GM21526 (cell line): ENCODE data around the gene PIGH.
A peak's percentile ranks its signal among the peaks of the same experiment; 100 is the strongest.
"Not testable (repeated sequence)": the region's sequence is repeated elsewhere in the genome, so short reads cannot be mapped to it uniquely, and the experiment has no call there.

Experiments
- ATAC-seq: cut with Tn5 transposase; IDR thresholded peaks from one replicate; pipeline ENCODE4 v1.9.1; 2021; ENCODE audit warnings: moderate library complexity; ENCODE audit not compliant: unreplicated experiment, low FRiP score

PIGH gene

GRCh38 chr14:67610491-67610890 lies 10.4 kb upstream of the PIGH start:
- ATAC-seq, result no peak

- ATAC-seq, result no peak
Measured at GRCh38 chr14:67609642-67610310, 9.7 kb upstream of the PIGH start.

- ATAC-seq, result no peak
Measured at GRCh38 chr14:67607646-67608045, 7.6 kb upstream of the PIGH start.

DNA sequence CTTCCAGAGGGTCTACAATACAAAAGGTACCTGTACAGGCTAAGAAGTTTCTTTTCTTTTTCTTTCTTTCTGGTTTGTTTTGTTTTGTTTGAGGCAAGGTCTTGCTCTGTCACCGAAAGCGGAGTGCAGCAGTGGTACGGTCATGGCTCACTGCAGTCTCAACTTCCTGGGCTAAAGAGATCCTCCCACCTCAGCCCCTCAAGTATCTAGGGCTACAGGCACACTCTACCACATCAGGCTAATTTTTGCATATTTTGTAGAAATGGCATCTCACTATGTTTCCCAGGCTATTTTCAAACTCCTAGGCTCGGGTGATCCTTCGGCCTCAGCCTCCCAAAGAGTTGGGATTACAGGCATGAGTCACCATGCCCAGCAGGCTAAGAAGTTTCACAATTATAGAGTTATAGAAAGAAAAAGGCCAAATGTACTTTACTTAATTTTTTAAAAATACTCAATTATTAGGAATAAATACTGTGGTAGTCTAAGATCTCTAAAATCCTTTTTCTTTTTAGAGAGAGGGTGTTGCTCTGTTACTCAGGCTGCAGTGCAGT lies 3.0 kb upstream of the PIGH start:
- ATAC-seq, result peak; percentile 60

DNA sequence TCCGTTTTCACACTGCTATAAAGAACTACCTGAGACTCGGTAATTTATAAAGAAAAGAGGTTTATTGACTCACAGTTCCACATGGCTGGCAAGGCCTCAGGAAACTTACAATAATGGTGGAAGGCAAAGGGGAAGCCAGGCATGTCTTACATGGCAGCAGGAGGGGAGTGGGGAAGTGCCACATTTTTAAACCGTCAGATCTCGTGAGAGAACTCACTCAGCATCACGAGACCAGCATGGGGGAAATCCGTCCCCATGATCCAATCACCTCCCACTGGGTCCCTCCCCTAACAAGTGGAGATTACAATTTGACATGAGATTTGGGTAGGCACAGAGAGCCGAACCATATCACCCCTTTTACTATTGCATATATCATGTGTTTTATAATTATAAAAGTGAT lies 2.0 kb upstream of the PIGH start:
- no peak for ATAC-seq

DNA sequence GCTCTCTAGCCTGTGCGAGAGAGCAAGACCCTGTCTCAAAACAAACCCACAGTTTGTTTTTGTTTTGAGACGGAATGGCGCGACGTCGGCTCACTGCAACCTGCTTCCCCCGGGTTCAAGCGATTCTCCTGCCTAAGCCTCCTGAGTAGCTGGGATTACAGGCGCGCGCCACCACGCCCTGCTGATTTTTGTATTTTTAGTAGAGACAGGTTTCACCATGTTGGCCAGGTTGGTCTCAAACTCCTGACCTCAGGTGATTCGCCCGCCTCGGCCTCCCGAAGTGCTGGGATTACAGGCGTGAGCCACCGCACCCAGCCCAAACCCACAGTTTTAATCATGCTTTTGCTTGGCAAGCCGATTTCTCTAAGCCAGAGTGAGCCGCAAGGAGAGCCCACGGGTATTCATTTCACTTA lies 500 bp upstream of the PIGH start:
- ATAC-seq, result not testable (repeated sequence)

- ATAC-seq, result no peak
Measured at GRCh38 chr14:67595392-67595791, 4.7 kb downstream of the PIGH start.

- ATAC-seq, result not testable (repeated sequence)
Measured at GRCh38 chr14:67593650-67594049, 6.4 kb downstream of the PIGH start.

DNA sequence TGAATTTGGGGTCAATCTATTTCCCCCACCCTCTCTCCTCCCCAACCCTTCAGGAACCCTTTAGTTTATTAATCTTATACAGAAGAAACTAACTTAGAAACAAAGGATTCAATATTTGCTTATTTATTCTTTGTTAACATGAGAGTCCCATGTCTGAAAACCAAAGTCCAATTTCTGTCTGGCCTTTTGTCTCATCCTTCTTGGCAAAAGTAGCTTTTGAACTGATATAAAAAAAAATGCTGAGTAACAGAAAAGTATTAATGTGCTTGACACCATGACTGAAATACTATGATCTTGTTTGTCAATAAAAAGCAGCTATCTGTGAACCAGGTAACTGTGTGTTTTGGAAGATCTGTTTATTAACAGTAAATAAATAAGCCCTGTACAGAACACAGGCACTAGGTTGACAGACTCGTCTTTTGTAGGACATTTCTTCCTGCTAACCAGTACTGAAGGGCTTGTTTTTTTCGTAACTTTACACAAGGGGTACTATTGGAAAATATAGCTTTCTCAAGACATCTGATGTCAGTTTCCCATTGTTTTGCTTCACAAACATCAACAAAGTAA lies 10.8 kb downstream of the PIGH start:
- no peak for ATAC-seq

DNA sequence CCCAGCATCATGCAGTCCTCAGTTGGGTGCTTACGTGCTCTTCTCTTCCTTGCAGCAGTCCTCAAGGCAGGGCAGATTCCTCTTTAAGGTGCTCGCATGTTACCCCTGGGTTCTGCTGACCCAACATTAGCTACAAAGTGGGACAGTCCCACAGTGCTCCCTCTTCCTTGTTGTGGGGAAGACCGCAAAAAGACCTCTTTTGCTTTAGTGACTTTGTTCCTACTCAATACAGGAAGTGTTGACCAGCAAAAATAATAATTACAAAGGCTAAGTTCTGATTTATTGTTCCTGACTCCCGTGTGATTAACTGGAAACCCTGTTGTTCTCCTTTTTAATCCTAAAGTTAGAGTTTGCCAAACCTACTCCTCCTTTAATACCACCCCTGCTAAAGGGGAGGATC lies 13.7 kb downstream of the PIGH start:
- no peak for ATAC-seq

DNA sequence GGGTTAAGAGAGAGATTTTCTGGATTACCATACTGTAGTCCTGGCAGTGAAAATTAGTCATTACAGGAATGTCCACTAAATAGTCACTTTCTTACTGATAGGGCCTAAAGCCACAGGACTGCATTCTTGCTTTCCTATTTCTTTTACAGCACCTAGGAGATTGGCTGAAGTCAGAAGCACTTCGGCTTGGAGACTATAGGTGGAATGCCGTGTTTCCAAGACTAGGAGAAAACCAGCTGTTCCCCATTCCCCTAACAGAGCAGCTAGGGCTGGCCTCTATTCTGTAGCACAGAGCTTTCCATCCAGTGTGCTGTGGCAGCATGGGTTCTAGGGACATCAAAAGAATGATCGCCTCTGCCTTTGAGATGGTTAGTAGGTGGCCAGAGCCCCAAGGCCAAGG lies 15.1 kb downstream of the PIGH start:
- ATAC-seq, result no peak

DNA sequence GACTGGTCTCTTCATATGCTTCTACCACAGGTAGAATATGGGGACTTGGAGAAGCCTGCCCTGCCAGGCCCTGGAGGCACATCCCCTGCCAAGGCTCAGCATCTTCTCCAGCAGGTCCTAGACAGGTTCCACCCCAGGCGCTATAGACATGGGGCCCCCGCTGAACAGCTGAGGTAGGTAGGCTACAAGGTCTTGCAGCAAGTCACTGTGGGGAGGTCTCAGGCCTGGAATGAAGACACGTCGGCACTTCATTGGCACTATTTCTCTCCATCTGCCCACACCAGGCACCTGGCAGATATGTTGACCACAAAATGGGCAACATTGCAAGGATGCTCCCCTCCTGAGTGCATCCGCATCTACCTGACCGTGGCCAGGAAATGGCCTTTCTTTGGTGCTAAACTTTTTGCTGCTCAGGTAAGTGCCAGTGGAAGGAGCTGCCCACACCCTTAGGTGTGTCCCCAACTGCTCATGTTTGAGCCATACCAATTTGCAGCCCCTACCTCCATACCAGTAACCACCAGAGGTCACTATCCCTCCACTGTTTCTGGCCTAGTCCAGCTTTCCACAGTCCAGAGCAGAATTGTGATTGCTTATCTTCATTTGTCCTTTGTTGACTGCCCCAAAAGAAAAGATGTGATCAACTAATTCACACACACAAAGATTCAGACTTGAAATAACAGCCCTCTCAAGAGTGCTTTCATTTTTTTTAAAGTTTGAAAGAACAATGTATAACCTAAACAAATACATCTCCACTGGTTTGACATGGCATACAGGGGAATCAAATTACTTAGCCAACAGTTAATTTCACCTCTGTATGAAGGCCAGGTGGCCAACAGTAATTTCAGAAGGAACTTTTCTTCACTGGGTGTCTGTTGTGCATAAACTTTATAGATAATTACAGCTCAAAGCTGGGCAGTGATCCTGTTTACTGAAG lies 16.1 kb downstream of the PIGH start:
- ATAC-seq, result no peak

- ATAC-seq, result no peak
Measured at GRCh38 chr14:67582061-67582460, 18.0 kb downstream of the PIGH start.

GRCh38 chr14:67581643-67582042 lies 18.4 kb downstream of the PIGH start:
- ATAC-seq, result no peak

- no peak for ATAC-seq
Measured at GRCh38 chr14:67580336-67581171, 19.5 kb downstream of the PIGH start.

GRCh38 chr14:67579636-67580035 lies 20.4 kb downstream of the PIGH start:
- ATAC-seq, result no peak

GRCh38 chr14:67579040-67579439 lies 21.0 kb downstream of the PIGH start:
- ATAC-seq, result no peak

DNA sequence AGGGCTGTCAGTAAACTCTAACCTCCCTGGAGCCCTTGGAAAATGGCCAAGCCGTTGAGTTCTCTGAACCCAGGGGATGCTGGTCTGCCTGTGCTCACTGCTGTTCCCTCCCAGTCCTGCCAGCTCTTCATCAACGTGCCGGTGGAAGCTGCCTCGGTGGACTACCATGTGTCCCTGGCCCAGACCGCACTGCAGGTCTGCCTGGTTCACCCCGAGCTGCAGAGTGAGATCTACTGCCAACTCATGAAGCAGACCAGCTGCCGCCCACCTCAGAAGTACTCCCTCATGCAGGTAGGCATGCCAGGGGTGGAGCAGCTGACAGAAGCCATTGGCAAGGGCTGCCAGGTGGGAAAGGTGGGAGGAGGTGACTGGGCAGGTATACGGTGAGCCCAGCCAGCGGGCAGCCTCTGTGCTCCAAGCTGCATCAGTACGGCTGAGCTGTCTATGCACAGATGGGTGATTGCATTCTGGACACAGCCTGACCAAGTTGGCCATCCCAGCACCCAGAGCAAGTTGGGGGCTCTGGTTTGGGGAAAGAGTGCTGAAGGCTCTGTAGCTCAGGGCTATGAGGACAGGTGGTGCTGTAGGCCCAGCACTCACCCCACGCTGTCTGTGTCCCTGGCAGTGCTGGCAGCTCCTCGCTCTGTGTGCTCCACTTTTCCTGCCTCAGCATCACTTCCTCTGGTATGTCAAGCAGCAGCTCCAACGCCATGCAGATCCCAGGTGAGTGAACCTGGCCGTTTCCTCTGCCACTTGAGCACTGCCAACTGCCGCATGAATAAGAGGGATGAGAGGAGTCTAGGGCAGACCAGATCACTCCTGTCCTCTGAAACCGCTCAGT lies 21.9 kb downstream of the PIGH start:
- no peak for ATAC-seq

DNA sequence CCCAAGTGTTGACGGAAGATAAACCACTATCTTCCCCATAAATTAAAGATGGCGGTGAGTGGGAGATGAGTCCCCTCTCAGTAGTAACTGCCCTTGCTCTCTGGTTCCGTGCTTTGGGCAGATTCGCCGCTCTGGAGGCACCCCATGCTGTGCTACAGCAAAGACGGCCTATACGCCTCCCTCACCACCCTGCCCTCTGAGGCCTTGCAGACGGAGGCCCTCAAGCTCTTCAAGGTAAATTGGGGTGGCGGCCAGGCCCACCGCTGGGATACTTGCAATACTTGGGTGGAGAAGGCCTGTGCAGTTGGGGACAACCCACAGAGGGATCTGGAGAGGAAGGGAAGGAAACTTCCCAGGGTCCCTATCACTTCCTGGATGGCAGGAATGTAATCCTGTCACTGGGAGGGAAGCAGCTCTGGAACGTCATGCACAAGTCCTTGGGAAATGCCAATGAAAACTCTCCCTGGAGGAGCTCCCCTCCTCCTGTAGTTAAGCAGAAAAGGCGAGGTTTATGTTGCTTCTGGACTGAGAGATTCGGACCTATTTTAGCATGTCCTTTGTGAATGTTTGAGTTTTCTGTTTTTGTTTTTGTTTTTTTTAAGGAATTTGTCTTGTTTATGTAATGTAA lies 22.8 kb downstream of the PIGH start:
- no peak for ATAC-seq
